WTC11 (cell line): ENCODE measurements around the gene PUS7. TPM values are rescaled to one million over a fixed set of nuclear protein-coding genes. Genes with fewer than 3 reads are reported as not detected.

Experiments
- ATAC-seq: fragments of 200-7000 bp; cut with Tn5 transposase; 2 replicates; pipeline ENCODE4 v1.10.0; 2021; ENCODE audit warnings: mild to moderate bottlenecking, moderate library complexity
- CTCF ChIA-PET: fragments of 300-600 bp; sonication (Branson Sonifier 250); formaldehyde crosslinking; loops from one replicate; lab custom pipeline; 2021; ENCODE audit warnings: antibody characterized with exemption; lab: Charles Lee
- POLR2A ChIA-PET: fragments of 350-600 bp; sonication (Branson Sonifier 250); formaldehyde crosslinking; loops from one replicate; lab custom pipeline; 2021; ENCODE audit warnings: antibody characterized with exemption; lab: Charles Lee
- DNase-seq: peaks from one replicate; pipeline ENCODE4 v3.0.0; 2021; ENCODE audit warnings: low spot score
- H3K27ac Mint-ChIP-seq: 2 replicates; pipeline ENCODE4 v1.8.0; 2021; ENCODE audit warnings: mixed read lengths
- H3K27me3 Mint-ChIP-seq: 2 replicates; pipeline ENCODE4 v1.8.0; 2021; ENCODE audit warnings: low read depth, mild to moderate bottlenecking, moderate library complexity, mixed read lengths
- H3K36me3 Mint-ChIP-seq: 2 replicates; pipeline ENCODE4 v1.8.0; 2021; ENCODE audit warnings: mixed read lengths
- H3K4me1 Mint-ChIP-seq: 2 replicates; pipeline ENCODE4 v1.8.0; 2022; ENCODE audit warnings: mixed read lengths
- H3K4me3 Mint-ChIP-seq: 2 replicates; pipeline ENCODE4 v1.8.0; 2021; ENCODE audit warnings: mild to moderate bottlenecking, moderate library complexity, mixed read lengths
- H3K9me3 Mint-ChIP-seq: 2 replicates; pipeline ENCODE4 v1.8.0; 2021; ENCODE audit warnings: mixed read lengths
- CREM ChIP-seq: sonication (generic); formaldehyde crosslinking; IDR thresholded peaks from 2 replicates; pipeline ENCODE4 v1.8.1; 2022; ENCODE audit warnings: mild to moderate bottlenecking, missing genetic modification reagents, moderate library complexity
- E2F5 ChIP-seq: sonication (generic); formaldehyde crosslinking; IDR thresholded peaks from 2 replicates; pipeline ENCODE4 v1.8.1; 2022; ENCODE audit warnings: mild to moderate bottlenecking, moderate library complexity, missing genetic modification reagents
- ELF4 ChIP-seq: sonication (generic); formaldehyde crosslinking; IDR thresholded peaks from 2 replicates; pipeline ENCODE4 v1.8.1; 2022; ENCODE audit warnings: low read depth, mild to moderate bottlenecking, moderate library complexity, missing genetic modification reagents
- ETV6 ChIP-seq: sonication (generic); formaldehyde crosslinking; IDR thresholded peaks from 2 replicates; pipeline ENCODE4 v1.8.1; 2022; ENCODE audit warnings: mild to moderate bottlenecking, missing genetic modification reagents
- GTF2I ChIP-seq: fragments of 250-450 bp; sonication (Bioruptor Pico); conservative IDR thresholded peaks from 2 replicates; pipeline ENCODE4 v1.4.0; 2021; ENCODE audit warnings: mild to moderate bottlenecking
- HMGA2 ChIP-seq: fragments of 250-450 bp; sonication (Bioruptor Pico); IDR thresholded peaks from 2 replicates; pipeline ENCODE4 v1.4.0; 2021; ENCODE audit warnings: mild to moderate bottlenecking, moderate library complexity
- IRF2 ChIP-seq: sonication (generic); formaldehyde crosslinking; IDR thresholded peaks from 2 replicates; pipeline ENCODE4 v1.8.0; 2022; ENCODE audit warnings: low read depth, missing genetic modification reagents, borderline replicate concordance
- NR2C2 ChIP-seq: sonication (generic); formaldehyde crosslinking; IDR thresholded peaks from 2 replicates; pipeline ENCODE4 v1.8.0; 2022; ENCODE audit warnings: mild to moderate bottlenecking, missing genetic modification reagents
- OVOL2 ChIP-seq: fragments of 250-450 bp; sonication (Bioruptor Pico); IDR thresholded peaks from 2 replicates; pipeline ENCODE4 v1.9.0; 2021; ENCODE audit warnings: mild to moderate bottlenecking, borderline replicate concordance
- TEAD4 ChIP-seq: sonication (generic); formaldehyde crosslinking; IDR thresholded peaks from 2 replicates; pipeline ENCODE4 v1.8.0; 2022; ENCODE audit warnings: mild to moderate bottlenecking, missing genetic modification reagents
- TP53 ChIP-seq: sonication (generic); formaldehyde crosslinking; IDR thresholded peaks from 2 replicates; pipeline ENCODE4 v1.8.1; 2023; ENCODE audit warnings: mild to moderate bottlenecking, missing genetic modification reagents
- ZNF219 ChIP-seq: sonication (generic); formaldehyde crosslinking; IDR thresholded peaks from 2 replicates; pipeline ENCODE4 v1.8.0; 2023; ENCODE audit warnings: missing genetic modification reagents, mild to moderate bottlenecking, borderline replicate concordance
- ZNF232 ChIP-seq: sonication (generic); formaldehyde crosslinking; IDR thresholded peaks from 2 replicates; pipeline ENCODE4 v1.8.0; 2022; ENCODE audit warnings: mild to moderate bottlenecking, missing genetic modification reagents
- ZNF317 ChIP-seq: sonication (generic); formaldehyde crosslinking; IDR thresholded peaks from 2 replicates; pipeline ENCODE4 v1.8.1; 2023; ENCODE audit warnings: low read depth, mild to moderate bottlenecking, moderate library complexity, missing genetic modification reagents, borderline replicate concordance
- total RNA-seq: library from RNA; stranded (reverse); gene quantifications from 3 replicates; pipeline ENCODE4 v1.2.3, GENCODE V29; 2021
- TF ChIP-seq, protein P1 (sequence below): sonication (generic); formaldehyde crosslinking; IDR thresholded peaks from 2 replicates; pipeline ENCODE4 v1.8.1; 2022; ENCODE audit warnings: low read depth, missing genetic modification reagents, borderline replicate concordance
- TF ChIP-seq, protein P2 (sequence below): sonication (generic); formaldehyde crosslinking; conservative IDR thresholded peaks from 2 replicates; pipeline ENCODE4 v1.8.1; 2023; ENCODE audit warnings: mild to moderate bottlenecking, low read depth, missing genetic modification reagents, moderate library complexity
- TF ChIP-seq, protein P3 (sequence below): fragments of 250-450 bp; sonication (Bioruptor Pico); conservative IDR thresholded peaks from 2 replicates; pipeline ENCODE4 v1.9.0; 2021; ENCODE audit warnings: mild to moderate bottlenecking
- TF ChIP-seq, protein P4 (sequence below): fragments of 250-450 bp; sonication (Bioruptor Pico); IDR thresholded peaks from 2 replicates; pipeline ENCODE4 v1.9.0; 2021; ENCODE audit warnings: moderate library complexity, mild to moderate bottlenecking, inconsistent platforms, borderline replicate concordance

Gene PUS7
- total RNA-seq, 1 experiment from 2014 or later: 47.2 TPM

DNA sequence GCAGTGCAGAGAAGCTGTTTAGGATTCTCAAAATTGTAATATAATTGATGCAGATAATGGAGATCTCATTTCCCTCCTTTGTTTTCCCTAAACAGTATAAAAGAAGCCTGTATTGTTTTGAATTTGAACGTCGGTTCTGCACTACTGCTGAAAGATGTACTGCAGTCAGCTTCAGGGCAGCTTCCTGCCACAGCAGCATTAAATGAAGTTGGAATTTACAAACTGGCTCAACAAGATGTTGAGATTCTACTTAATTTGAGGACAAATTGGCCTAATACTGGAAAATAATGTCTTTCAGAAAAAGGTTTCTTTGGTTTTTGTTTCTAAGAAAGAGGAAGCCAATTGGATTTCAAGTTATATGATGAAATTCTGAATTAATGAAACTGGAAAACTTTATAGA lies 45.0 kb upstream of the PUS7 start (continued):
- TF ChIP-seq OVOL2 (CRISPR knock-in tag): no peak
- TF ChIP-seq, protein P1, sequence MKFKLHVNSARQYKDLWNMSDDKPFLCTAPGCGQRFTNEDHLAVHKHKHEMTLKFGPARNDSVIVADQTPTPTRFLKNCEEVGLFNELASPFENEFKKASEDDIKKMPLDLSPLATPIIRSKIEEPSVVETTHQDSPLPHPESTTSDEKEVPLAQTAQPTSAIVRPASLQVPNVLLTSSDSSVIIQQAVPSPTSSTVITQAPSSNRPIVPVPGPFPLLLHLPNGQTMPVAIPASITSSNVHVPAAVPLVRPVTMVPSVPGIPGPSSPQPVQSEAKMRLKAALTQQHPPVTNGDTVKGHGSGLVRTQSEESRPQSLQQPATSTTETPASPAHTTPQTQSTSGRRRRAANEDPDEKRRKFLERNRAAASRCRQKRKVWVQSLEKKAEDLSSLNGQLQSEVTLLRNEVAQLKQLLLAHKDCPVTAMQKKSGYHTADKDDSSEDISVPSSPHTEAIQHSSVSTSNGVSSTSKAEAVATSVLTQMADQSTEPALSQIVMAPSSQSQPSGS (CRISPR knock-in tag): no peak
- TF ChIP-seq ETV6 (CRISPR knock-in tag): no peak
- TF ChIP-seq TEAD4 (CRISPR knock-in tag): no peak
- TF ChIP-seq ZNF232 (CRISPR knock-in tag): no peak
- no peak for TF ChIP-seq TP53 (CRISPR knock-in tag)
- TF ChIP-seq, protein P2, sequence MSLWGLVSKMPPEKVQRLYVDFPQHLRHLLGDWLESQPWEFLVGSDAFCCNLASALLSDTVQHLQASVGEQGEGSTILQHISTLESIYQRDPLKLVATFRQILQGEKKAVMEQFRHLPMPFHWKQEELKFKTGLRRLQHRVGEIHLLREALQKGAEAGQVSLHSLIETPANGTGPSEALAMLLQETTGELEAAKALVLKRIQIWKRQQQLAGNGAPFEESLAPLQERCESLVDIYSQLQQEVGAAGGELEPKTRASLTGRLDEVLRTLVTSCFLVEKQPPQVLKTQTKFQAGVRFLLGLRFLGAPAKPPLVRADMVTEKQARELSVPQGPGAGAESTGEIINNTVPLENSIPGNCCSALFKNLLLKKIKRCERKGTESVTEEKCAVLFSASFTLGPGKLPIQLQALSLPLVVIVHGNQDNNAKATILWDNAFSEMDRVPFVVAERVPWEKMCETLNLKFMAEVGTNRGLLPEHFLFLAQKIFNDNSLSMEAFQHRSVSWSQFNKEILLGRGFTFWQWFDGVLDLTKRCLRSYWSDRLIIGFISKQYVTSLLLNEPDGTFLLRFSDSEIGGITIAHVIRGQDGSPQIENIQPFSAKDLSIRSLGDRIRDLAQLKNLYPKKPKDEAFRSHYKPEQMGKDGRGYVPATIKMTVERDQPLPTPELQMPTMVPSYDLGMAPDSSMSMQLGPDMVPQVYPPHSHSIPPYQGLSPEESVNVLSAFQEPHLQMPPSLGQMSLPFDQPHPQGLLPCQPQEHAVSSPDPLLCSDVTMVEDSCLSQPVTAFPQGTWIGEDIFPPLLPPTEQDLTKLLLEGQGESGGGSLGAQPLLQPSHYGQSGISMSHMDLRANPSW (CRISPR knock-in tag): no peak

GRCh38 chr7:105565190-105565589 lies 43.1 kb upstream of the PUS7 start:
- Mint-ChIP-seq H3K36me3 (peaks cover 41% of the 10 kb centered on the region), H3K4me1 (no peaks in the 10 kb centered on the region), H3K27me3 (no peaks in the 10 kb centered on the region), H3K27ac (no peak overlapping the region), H3K4me3 (no peak overlapping the region), H3K9me3 (no peaks in the 10 kb centered on the region)
- ATAC-seq: no peak
- POLR2A ChIA-PET: interaction anchor here (0.6 kb wide), 1 partner anchor 25 kb away, joined by 3 read pairs; no protein-coding TSS in a partner anchor
- CTCF ChIA-PET: interaction anchor here (1.7 kb wide), 1 partner anchor 34 kb away, joined by 5 read pairs; no protein-coding TSS in a partner anchor
- no peak for DNase-seq
- TF ChIP-seq, protein P3, sequence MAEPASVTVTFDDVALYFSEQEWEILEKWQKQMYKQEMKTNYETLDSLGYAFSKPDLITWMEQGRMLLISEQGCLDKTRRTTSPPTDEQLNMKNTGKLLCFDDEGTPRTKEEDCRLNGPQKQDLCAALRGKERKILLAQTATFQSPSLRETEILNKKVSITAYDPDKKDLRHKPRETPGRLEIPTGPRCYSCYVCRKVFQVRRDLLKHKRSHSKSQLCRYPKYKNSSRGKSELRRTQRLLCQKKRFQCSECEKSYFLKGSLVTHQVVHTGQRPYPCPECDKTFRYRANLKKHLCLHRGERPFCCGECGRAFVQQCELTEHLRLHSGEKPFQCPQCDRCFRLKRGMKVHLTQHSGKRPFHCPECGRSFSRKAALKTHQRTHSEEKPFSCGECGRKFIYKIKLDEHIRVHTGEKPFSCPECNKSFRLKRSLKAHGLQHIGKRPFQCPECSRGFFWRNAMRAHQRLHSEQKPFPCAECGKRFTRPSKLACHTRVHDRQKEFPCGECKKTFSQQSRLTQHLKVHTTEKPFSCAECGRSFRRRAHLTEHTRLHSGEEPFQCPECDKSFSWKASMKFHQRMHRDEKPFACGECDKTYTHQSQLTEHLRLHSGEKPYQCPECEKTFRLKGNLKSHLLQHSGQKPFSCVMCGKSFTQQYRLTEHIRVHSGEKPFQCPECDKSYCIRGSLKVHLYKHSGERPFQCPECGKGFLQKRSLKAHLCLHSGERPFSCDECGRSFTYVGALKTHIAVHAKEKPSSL (CRISPR knock-in tag): no peak
- TF ChIP-seq CREM (CRISPR knock-in tag): no peak
- no peak for TF ChIP-seq TEAD4 (CRISPR knock-in tag)
- TF ChIP-seq NR2C2 (CRISPR knock-in tag): no peak
- TF ChIP-seq IRF2 (CRISPR knock-in tag): no peak
- TF ChIP-seq, protein P4, sequence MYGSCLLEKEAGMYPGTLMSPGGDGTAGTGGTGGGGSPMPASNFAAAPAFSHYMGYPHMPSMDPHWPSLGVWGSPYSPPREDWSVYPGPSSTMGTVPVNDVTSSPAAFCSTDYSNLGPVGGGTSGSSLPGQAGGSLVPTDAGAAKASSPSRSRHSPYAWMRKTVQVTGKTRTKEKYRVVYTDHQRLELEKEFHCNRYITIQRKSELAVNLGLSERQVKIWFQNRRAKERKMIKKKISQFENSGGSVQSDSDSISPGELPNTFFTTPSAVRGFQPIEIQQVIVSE: no peak
- TF ChIP-seq GTF2I (CRISPR knock-in tag): no peak
- TF ChIP-seq ZNF317: no peak
- no peak for TF ChIP-seq ZNF219 (CRISPR knock-in tag)
- TF ChIP-seq HMGA2 (CRISPR knock-in tag): no peak
- no peak for TF ChIP-seq E2F5 (CRISPR knock-in tag)
- TF ChIP-seq ELF4 (CRISPR knock-in tag): no peak
- TF ChIP-seq, all 79 proteins: peak for 0
